Measurements from ENCODE around the gene DCDC2B.
"Not testable (repeated sequence)": the region's sequence is repeated elsewhere in the genome, so short reads cannot be mapped to it uniquely, and the experiment has no call there.

DCDC2B gene

GRCh38 chr1:32247983-32248889, 39.3 kb downstream of the DCDC2B start:
- in situ Hi-C loops (cut with MboI; ENCODE audit: low pct_unique_long_range_greater_than_20kb, low sequenced_read_pairs), result no loop called here
- DNase-seq, result peak; percentile 76

GRCh38 chr1:32249831-32250525, 41.1 kb downstream of the DCDC2B start:
- in situ Hi-C loops (cut with MboI; ENCODE audit: low pct_unique_long_range_greater_than_20kb, low sequenced_read_pairs), result no loop called here
- DNase-seq, result peak; percentile 74

- DNase-seq, result no peak
- in situ Hi-C loops (cut with MboI; ENCODE audit: low pct_unique_long_range_greater_than_20kb, low sequenced_read_pairs), result no loop called here
Measured at GRCh38 chr1:32250893-32251716, 42.2 kb downstream of the DCDC2B start, which contains the start of gene LCK. TSS of gene LCK (plus strand) at chr1:32251265. CDS start at chr1:32274330, 23,065 bp downstream.

GRCh38 chr1:32255072-32256071, 46.5 kb downstream of the DCDC2B start:
- no peak for DNase-seq
- in situ Hi-C loops (cut with MboI; ENCODE audit: low pct_unique_long_range_greater_than_20kb, low sequenced_read_pairs), result no loop called here

- in situ Hi-C loops (cut with MboI; ENCODE audit: low pct_unique_long_range_greater_than_20kb, low sequenced_read_pairs), result no loop called here
- DNase-seq, result no peak
Measured at GRCh38 chr1:32256473-32257226, 47.8 kb downstream of the DCDC2B start.

- in situ Hi-C loops (cut with MboI; ENCODE audit: low pct_unique_long_range_greater_than_20kb, low sequenced_read_pairs), result no loop called here
- DNase-seq, result no peak
Measured at GRCh38 chr1:32257227-32257508, 48.3 kb downstream of the DCDC2B start.

GRCh38 chr1:32263236-32263593, 54.3 kb downstream of the DCDC2B start:
- in situ Hi-C loops (cut with MboI; ENCODE audit: low pct_unique_long_range_greater_than_20kb, low sequenced_read_pairs); DNase-seq: not testable (repeated sequence)

GRCh38 chr1:32263744-32264143, 54.9 kb downstream of the DCDC2B start:
- in situ Hi-C loops (cut with MboI; ENCODE audit: low pct_unique_long_range_greater_than_20kb, low sequenced_read_pairs), result no loop called here

More at GRCh38 chr1:32263744-32264143, 54.9 kb downstream of the DCDC2B start:
- no peak for DNase-seq

All from KBM-7 (cell line).